Right lung (tissue), 10 donors: ENCODE results near the gene TBL3. TPM values are rescaled to one million over a fixed set of nuclear protein-coding genes. Genes with fewer than 3 reads are reported as not detected.
"Not testable (repeated sequence)": the region's sequence is repeated elsewhere in the genome, so short reads cannot be mapped to it uniquely, and the experiment has no call there.

Experiments
- DNase-seq, 2 donors: peaks; one replicate each; pipeline ENCODE4 v3.0.0-alpha.2; 2013
- long read RNA-seq, 8 donors: transcript quantifications; one replicate each; lab custom pipeline, GENCODE V29; 2026
- polyA plus RNA-seq, 5 donors: library from polyadenylated mRNA; unstranded; fragments of 120-200 nt; gene quantifications; one replicate each; pipeline versions ENCODE4 v1.2.1 to v1.2.3, GENCODE V29; 2013; ENCODE audit warnings: inconsistent platforms in 1 of 5, low replicate concordance in 1 of 5; ENCODE audit not compliant: insufficient read length in 5 of 5, insufficient read depth in 1 of 5

Gene TBL3
- polyA plus RNA-seq, result 10 to 100 TPM; 22.8 to 42.3 (median 28.9) TPM
- long read RNA-seq, donor 1, full-length matches to known transcripts, result 8 of 8 reads
- long read RNA-seq, donor 1, partial matches to known transcripts, result 0 of 8 reads
- long read RNA-seq, donor 1, other reads (novel, unspliced or antisense), result 0 of 8 reads
- long read RNA-seq, donor 2, full-length matches to known transcripts, result 4 of 4 reads
- long read RNA-seq, donor 2, partial matches to known transcripts, result 0 of 4 reads
- long read RNA-seq, donor 2, other reads (novel, unspliced or antisense), result 0 of 4 reads
- long read RNA-seq, donor 3, full-length matches to known transcripts, result 3 of 8 reads
- long read RNA-seq, donor 3, partial matches to known transcripts, result 5 of 8 reads
- long read RNA-seq, donor 3, other reads (novel, unspliced or antisense), result 0 of 8 reads
- long read RNA-seq, donor 4, full-length matches to known transcripts, result 1 of 1 reads
- long read RNA-seq, donor 4, partial matches to known transcripts, result 0 of 1 reads
- long read RNA-seq, donor 4, other reads (novel, unspliced or antisense), result 0 of 1 reads
- long read RNA-seq, donor 5, full-length matches to known transcripts, result 3 of 3 reads
- long read RNA-seq, donor 5, partial matches to known transcripts, result 0 of 3 reads
- long read RNA-seq, donor 5, other reads (novel, unspliced or antisense), result 0 of 3 reads
- long read RNA-seq, donor 6, full-length matches to known transcripts, result 3 of 3 reads
- long read RNA-seq, donor 6, partial matches to known transcripts, result 0 of 3 reads
- long read RNA-seq, donor 6, other reads (novel, unspliced or antisense), result 0 of 3 reads
- long read RNA-seq, donor 7, full-length matches to known transcripts, result 5 of 5 reads
- long read RNA-seq, donor 7, partial matches to known transcripts, result 0 of 5 reads
- long read RNA-seq, donor 7, other reads (novel, unspliced or antisense), result 0 of 5 reads
- long read RNA-seq, donor 8, full-length matches to known transcripts, result 2 of 2 reads
- long read RNA-seq, donor 8, partial matches to known transcripts, result 0 of 2 reads
- long read RNA-seq, donor 8, other reads (novel, unspliced or antisense), result 0 of 2 reads

DNA sequence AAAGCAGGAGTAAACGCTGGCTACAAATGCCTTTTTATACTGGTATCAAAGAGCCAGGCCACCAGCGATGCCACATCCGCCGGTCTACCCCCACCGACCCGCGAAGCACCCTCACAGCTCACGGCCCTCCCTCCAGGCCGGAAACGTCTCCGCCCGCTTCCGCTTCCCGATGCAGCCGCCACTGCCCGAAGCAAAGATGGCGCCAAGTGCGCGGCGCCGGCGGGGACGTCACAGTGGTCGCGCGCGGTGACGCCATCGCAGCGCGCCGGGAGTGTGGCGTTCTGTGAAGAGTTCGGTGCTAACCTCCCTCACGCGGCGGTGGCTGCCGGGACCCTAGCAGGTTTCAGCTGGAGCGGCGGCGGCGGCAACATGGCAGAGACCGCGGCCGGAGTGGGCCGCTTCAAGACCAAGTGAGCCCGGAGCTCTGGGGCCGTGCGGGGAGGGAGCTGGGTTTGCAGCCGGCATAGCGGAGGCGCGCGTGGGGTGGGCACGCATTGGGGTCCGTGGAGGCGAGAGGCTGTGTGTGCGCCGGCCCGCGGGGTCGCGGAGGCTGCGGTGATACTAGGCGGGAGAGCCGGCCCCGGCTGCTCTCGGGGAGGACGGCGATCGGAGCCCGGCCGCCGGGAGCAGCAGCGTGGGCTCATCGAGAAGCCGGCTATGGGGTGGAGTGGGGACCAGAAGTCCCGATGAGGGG, at the start of gene TBL3:
TBL3 (plus strand) TSS at position 258 of the 694 bp plus-strand sequence; CDS start at position 370, 112 bp downstream.
- peak; percentile 93 to 95 for DNase-seq

DNA sequence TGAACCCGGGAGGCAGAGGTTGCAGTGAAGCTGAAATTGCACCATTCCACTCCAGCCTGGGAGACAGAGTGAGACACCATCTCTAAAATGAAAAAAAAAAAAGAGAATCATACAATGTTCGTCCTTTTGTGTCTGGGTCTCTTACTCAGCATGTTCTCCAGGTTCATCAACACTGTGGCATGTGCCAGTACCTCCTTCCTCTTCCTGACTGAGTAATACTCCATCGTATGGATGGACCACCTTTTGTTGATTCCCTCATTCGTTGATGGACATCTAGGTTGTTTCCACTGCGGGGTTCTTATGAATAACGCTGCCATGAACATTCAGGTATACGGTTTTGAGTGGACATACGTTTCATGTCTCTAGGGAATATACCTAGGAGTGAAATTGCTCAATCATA, 49.5 kb upstream of the TBL3 start:
- no peak for DNase-seq

DNA sequence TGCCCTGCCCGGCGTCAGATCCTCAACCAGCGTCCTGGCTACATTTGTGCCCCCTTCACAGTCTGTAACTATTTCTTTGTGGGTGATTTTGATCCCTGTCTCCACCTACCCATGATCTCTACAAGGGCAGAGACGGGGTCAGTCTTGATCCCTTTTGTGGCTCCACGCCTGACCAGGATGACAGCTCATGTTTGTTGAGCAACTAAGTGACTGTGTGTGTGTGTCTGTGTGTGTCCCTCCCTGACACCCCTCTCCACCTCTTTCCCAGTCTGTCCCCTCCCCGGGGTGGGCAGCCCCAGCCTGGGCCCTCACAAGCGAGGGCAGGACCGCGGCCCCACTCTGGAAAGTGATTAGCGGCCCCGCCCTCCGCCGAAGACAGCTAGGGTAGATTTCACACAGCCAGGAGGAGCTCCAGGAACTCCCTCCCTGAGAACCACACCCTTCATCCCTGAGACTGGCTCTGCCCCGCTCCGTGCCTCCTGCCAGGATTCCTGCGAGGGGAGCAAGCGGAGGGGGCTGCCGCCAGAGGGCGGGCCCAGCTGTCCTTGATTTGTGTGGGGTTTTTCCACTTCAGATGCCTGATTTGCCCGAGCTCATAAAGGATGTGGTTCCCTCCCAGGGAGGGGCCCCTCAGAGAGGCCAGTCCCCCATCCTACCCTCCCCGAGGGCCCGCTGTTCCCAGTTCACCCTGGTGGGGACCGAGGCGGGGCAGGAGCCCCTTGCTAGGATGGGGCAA, 48.4 kb upstream of the TBL3 start:
- DNase-seq, result no peak

DNA sequence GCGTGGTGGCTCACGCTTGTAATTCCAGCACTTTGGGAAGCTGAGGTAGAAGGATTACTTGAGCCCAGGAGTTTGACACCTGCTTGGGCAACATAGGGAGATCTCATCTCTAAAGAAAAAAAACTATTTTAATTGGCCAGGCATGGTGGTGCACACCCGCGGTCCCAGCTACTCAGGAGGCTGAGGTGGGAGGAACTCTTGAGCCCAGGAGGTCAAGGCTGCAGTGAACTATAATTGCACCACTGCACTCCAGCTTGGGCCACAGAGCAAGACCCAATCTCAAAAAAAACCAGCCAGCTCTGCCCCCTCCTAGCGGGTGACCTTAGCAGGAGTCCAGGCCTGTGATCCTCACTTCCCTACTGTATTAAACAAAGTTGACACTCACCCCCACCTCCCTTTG, 47.8 kb upstream of the TBL3 start:
- DNase-seq, result no peak

DNA sequence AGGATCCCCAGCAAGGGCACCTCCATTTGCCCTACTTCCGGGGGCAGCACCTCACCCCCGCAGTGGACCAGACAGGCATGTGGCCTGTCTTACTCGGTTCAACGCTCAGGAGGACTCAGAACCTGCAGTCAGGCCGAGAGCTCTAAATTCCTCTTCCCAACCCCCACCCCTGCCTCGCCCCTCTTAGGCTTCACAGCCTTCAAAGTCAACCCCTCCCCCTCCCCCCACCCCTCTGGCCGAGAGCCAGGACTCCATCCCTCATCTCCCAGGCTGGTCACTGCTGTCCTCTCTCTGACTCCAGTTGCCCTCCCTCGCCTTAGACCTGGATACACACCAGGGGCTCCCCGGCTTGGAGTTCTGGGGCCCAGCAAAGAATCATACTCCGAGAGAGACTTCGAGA, 45.6 kb upstream of the TBL3 start:
- no peak for DNase-seq

DNA sequence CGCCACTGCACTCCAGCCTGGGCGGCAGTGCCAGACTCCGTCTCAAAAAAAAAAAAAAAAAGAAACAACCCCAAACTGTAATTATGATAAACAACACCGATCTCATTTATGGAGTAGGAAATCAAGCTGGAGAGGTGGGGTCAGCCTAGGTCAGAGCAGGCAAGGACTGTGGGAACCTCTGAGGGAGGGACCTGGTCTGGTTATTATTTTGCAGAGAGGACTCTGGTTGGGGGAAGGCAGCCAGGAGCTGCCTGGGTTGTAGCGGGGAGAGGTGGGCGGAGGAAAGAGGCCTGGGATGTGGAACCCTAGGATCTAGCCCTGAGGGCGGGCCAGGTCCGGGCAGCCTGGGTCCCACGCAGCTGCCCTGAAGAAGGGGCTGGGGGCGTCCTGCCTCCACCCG, 42.7 kb upstream of the TBL3 start:
- no peak for DNase-seq

DNA sequence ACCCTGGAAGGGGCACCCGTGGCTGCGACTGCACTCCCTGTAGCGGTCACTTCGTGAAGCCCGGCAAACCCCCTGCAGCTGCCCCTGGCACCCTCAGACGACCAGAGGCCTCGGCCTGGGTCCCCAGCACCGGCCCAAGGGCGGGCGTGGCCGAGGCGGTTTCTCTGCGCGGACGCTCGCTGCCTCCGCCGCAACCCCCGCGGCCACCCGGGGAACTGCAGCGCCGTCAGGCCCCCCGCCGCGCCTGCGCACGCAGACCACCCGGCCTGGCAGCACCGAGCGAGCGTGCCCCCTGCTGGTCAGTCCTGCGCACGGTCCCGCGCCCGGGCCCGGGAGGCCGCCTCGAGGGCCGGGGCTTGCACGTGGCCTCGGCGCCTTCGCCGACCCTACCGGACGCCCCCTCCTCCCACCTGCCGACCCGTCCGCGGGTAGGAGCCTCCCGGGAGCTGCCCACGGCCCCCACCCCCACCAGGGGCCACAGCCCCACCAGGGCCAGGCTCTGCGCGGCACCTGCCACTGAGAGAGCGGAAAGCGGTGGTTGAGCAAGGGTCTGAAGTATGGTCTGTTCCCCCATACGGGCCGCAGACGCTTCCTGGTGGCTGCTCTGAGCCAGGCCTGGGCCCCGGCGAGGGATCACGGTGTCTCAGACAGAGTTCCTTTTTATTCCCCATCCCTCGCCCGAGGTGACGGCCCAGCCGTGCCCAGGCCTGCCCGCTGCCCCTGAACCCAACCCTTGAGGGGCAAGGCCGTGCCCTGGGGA, 42.1 kb upstream of the TBL3 start:
- peak; percentile 84 to 88 for DNase-seq

DNA sequence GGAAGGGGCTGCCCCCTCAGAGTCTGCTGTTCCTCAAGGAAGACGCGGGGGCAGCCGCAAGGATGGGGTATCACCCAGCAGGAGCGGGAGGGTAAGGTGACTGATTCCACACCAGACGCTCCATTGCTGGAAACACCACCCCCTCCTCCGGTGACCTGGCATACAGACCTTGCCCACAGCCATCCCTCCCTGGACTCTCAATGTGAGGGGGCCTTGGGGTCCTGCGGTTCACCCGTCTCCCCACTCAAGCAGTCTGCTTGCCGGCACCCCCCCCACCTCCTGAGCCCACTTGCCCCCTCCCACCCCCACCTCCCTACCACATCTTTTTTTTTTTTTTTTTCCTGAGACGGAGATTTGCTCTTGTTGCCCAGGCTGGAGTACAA, 41.5 kb upstream of the TBL3 start:
- no peak for DNase-seq

DNA sequence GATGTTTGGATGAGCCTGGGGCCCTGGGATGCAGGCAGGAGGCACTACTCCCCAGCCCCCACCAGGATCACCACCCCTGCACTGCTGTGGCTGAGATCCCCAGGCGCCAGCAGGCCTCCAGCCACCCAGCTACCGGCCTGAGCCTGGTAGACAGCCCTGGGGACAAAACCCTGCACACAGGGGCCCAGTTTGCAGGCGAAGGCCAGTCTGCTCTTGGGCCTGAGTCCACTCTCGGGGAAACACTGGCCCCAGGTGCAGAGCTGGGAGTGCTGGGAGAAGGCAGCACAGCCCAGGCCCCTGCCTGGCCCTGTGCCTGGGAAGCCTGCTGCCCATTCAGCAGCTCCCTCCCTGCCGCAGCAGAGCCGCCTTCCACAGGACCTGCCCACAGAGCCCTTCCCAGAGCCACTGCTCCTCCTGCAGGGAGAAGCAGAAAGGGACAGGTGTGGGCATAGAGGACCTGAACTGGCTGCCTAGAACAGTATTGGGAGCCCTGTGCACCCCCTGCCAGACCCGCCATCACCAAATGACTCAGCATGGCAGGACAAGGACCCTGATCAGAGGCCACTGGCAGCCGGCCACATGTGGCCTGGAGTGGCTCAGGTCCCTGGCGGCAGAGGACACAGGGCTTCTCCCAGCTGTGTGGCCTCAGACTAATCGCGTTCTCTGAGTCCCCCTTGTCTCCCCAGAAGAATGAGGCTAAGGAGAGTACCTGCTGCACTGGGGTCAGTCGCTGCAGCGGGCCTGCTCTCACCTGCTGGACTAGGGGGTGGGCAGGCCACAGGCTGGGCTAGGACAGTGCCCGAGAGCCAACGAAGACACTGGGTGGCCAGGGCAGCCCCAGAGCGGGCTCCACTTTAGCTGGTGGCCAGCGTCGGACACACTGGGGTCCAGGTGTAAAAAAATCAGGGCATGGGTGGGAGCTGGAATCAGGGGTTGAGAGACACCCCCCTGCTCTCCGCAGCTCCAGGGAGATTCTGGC, 39.5 kb upstream of the TBL3 start:
- DNase-seq, result no peak

DNA sequence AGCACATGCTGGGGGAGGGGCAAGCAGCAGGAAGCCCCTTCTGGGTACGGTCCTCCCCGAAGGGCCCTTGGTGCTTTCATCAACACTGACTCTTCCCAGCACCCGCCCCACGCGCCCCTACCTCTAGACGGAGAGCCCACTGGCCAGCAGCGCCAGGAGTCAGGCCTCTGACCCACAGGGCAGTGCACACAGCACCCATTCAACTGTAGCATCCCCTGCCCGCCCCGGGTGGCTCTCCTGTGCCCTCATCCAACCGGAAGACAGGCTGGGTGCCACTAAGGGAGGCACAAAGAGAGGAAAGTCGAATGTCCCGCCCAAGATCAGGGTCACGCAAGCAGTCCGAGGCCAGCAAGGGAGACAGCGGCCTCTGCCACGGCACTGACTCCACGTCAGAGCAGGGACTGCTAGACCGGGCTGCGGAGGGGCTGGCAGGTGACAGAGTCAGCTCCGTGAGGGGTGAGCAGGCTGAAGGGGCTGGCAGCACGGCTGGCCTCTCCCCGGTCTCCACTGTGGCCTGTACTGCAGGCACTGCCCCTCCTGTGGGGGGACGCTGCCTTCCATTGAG, 38.7 kb upstream of the TBL3 start:
- DNase-seq, result no peak

DNA sequence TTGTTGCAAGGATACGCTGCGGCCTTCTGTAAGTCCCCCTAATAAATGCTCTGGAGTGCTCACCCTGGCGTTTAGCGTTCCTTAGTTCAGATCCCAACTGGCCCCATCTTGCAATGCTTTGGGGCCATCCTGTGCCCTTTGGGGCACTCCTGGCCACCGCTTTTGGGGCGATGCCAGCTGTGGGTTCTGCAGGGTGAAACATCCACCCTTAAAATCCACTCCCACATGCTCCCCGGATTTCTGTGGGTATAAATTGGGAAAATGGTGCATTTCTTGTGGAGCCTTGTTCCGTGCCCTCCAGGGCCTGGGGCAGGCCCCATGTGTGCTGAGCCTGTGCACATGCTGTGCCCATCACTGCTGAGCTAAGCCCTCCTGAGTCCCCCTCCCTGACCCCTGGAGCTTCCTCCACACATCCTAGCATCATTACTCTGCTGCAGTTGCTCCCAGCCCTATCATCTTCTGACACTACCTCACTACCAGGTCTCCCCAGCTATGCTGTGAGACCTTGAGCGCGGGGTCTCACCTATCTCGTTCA, 34.8 kb upstream of the TBL3 start:
- DNase-seq, result no peak

DNA sequence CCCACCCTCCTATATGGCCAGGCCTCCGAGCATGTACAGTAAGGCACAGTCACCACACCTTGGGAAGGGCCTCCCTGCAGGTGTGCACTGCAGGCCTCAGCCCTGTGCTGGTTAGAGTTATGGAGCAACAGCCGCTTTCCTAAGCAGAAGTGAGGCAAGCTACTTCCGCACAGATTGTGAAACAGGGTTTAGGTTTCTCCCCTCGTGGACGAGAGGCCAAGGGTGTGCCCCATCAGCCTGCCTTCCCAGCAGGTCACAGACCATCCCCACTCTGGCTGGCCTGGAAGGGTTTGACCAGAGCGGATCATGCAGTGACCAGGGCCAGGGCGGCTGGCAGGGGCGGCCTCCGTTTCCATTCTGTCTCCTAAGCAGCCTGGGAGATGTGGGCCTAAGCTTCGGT, 33.5 kb upstream of the TBL3 start:
- no peak for DNase-seq

DNA sequence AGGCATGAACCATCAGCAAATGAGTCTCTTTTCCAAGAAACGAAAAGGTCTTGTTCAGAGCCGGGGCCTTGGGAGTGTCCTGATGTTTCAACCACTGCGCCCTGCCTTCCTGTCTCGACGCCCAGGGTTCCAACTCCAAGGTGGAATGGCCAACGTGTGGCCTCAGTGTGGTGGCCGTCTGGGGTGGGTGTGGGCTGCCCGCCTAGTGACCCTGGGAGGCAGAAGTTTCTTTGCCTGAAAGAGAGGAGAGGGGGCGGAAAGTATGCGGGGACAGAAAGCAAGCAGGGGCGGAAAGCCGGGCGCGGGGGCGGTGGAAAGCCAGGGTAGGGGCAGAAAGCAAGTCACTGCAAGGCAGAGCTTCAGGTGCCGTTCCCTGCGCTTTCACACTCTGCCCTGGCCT, 32.9 kb upstream of the TBL3 start:
- no peak for DNase-seq

DNA sequence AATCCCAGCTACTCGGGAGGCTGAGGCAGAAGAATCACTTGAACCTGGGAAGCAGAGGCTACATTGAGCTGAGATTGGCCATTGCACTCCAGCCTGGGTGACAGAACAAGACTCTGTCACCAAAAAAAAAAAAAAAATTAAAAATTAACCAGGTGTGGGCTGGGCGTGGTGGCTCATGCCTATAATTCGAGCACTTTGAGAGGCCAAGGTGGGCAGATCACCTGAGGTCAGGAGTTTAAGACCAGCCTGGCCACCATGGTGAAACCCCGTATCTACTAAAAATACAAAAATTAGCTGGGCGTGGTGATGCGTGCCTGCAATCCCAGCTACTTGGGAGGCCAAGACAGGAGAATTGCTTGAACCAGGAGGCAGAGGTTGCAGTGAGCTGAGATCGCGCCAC, 32.0 kb upstream of the TBL3 start:
- DNase-seq, result not testable (repeated sequence)

DNA sequence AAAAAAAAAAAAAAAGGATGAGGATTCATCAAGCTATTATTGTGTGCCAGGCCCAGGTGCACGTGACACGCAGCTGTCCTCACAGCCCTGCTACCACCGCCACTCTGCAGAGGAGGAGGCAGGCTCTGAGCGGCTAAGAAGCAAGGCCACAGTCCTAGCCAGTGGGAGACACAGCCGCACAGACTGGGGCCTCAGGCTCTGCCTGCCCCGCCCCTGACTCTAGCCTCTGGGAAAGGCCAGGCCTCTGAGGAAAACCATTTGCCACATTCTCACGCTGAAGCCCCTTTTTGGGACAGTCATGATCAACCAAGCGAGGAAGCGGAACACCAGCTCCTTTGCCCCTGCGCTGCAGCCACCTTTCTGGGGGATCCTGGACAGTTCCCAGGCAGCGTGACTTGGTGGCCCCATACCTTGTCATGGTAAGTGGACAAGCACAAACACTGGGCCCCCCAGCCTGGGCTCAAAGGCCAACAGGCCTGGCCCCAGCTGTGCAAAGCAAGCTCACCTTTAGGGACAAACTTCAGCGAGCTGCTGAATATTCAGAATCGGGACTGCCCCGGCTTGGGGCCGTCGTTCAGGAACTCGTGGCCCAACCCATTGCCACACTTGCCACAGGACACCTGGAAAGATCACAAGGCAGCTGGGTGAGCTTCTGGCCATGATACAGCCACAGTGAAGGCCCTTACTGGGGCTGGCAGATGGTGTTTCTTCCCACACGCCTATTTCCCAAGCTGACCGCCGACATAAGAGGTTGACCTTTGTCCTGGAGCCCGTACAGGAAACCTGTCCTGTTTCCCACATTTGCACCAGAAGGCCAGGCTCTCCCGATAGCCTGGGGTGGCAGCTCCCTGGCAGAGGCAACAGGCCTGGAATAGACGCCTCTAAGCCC, 31.3 kb upstream of the TBL3 start:
- DNase-seq, result no peak

DNA sequence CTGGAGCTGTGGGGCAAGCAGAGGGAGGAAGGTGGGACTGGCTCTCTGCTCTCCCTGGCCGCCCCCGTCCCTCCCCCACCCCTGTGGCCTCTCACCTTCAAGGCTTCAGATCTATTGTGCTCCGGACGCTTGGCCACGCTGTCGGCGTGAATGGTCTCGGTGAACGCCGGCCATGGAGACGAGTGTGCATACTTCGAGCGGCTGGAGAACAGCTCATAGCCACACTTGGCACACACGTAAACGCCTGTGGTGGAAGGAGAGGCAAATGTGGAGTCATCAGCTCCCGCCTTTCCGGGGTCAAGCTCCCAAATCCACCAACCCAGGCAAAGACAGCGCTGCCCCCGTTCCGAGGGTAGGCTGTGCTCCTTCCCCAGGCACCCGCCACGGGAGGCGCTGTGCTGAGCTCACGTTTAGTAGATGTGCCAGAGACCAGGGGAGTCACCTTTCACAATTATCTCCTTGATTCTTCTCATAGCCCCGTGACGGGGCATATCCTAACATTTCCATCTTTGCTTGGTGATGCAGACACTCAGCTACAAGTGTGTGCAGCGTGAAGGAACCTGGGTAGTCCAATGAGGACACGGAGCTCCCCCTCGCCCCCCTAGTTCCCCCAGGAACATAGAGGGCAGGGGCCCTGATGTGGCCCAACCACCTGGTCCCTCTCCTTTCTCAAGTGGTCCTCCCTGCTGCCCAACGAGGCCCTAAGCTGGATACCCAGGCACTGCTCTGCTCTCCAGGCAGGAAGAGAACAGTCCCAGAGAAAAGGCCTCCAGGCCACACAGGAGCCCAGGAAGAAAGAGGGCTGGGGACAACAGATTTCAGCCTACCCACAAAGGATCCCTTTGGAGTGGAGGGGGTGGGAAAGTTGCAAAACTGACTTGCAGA, 30.4 kb upstream of the TBL3 start:
- no peak for DNase-seq
